ENCODE results near the gene MIOX.

The MIOX gene

GRCh38 chr22:50473855-50474671, 12.6 kb upstream of the MIOX start:
- Histone ChIP-seq H3K27me3 (ENCODE audit: insufficient read depth, low read depth, severe bottlenecking) (no peaks in the 10 kb centered on the region), H3K36me3 (peaks cover 3% of the 10 kb centered on the region; the same call in 1 of the 2 replicates), H3K27ac (peak overlapping the region; percentile 49), H3K9me3 (ENCODE audit: severe bottlenecking) (no peaks in the 10 kb centered on the region), H3K4me3 (ENCODE audit: low read depth, low read length) (peak overlapping the region; percentile 52)
- TF ChIP-seq CTCF (IDR thresholded peaks at IDR 0.05; ENCODE audit: low read depth, low read length) = no peak
- DNase-seq = no peak

GRCh38 chr22:50474710-50475651, 11.7 kb upstream of the MIOX start, which contains the start of gene SBF1:
Gene SBF1 (minus strand): TSS chr22:50475035. CDS start chr22:50474840, 195 bp downstream.
- Histone ChIP-seq H3K4me3 (ENCODE audit: low read depth, low read length) (peak within 1 kb of the TSS; percentile 53), H3K27ac (peak within 1 kb of the TSS; percentile 81), H3K36me3 (peaks cover 3% of the 10 kb centered on the region; the same call in 1 of the 2 replicates), H3K9me3 (ENCODE audit: severe bottlenecking) (no peaks in the 10 kb centered on the region), H3K27me3 (ENCODE audit: insufficient read depth, low read depth, severe bottlenecking) (no peaks in the 10 kb centered on the region)
- no peak for TF ChIP-seq CTCF (IDR thresholded peaks at IDR 0.05; ENCODE audit: low read depth, low read length)
- DNase-seq = peak; percentile 92

- TF ChIP-seq CTCF (IDR thresholded peaks at IDR 0.05; ENCODE audit: low read depth, low read length) = no peak
- no peak for DNase-seq
- peak overlapping the region; percentile 81 for H3K27ac ChIP-seq
- H3K27me3 ChIP-seq (ENCODE audit: insufficient read depth, low read depth, severe bottlenecking) = no peaks in the 10 kb centered on the region
- H3K9me3 ChIP-seq (ENCODE audit: severe bottlenecking) = no peaks in the 10 kb centered on the region
- H3K4me3 ChIP-seq (ENCODE audit: low read depth, low read length) = peak overlapping the region; percentile 53
- H3K36me3 ChIP-seq = peaks cover 3% of the 10 kb centered on the region; the same call in 1 of the 2 replicates
These were observed 11.0 kb upstream of the MIOX start for GRCh38 chr22:50475652-50476002.

GRCh38 chr22:50476868-50477267, 9.8 kb upstream of the MIOX start:
- Histone ChIP-seq H3K4me3 (ENCODE audit: low read depth, low read length) (no peak overlapping the region), H3K27me3 (ENCODE audit: insufficient read depth, low read depth, severe bottlenecking) (no peaks in the 10 kb centered on the region), H3K36me3 (peaks cover 3% of the 10 kb centered on the region; the same call in 1 of the 2 replicates), H3K27ac (peak overlapping the region; percentile 58), H3K9me3 (ENCODE audit: severe bottlenecking) (peaks cover 5% of the 10 kb centered on the region)
- no peak for DNase-seq
- TF ChIP-seq CTCF (IDR thresholded peaks at IDR 0.05; ENCODE audit: low read depth, low read length) = no peak

GRCh38 chr22:50477923-50478322, 8.7 kb upstream of the MIOX start:
- no peak for DNase-seq
- TF ChIP-seq CTCF (IDR thresholded peaks at IDR 0.05; ENCODE audit: low read depth, low read length) = no peak
- H3K36me3 ChIP-seq = no peaks in the 10 kb centered on the region

More at GRCh38 chr22:50477923-50478322, 8.7 kb upstream of the MIOX start:
- H3K4me3 ChIP-seq (ENCODE audit: low read depth, low read length) = no peak overlapping the region
- no peaks in the 10 kb centered on the region for H3K27me3 ChIP-seq (ENCODE audit: insufficient read depth, low read depth, severe bottlenecking)
- peaks cover 5% of the 10 kb centered on the region for H3K9me3 ChIP-seq (ENCODE audit: severe bottlenecking)
- H3K27ac ChIP-seq = no peak overlapping the region
